ENCODE measurements around the gene RTN4IP1.
"Not testable (repeated sequence)": the region's sequence is repeated elsewhere in the genome, so short reads cannot be mapped to it uniquely, and the experiment has no call there.

Gene RTN4IP1

DNA sequence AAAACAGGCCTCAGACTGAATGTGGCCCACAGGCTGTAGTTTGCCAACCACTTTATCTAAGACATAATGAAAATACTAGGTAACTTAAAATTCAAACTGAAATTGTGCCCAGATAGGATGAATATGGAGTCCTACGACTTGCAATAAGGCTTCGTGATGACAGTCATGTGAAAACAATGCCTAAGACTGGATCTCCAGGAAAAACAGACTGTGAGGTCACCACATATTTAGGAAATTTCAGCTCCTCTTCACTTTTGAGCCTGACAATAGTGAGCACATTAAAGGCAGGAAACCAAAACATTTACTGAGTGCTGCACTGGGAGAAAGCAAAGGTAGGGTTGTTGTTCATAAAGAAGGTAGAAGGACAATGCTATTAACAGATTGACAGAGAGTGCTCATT is 50.0 kb downstream of the RTN4IP1 start:
- no peak for DNase-seq

- no peak for DNase-seq
These were observed 54.4 kb downstream of the RTN4IP1 start for GRCh38 chr6:106574741-106575458.

- no peak for DNase-seq
These were observed 56.3 kb downstream of the RTN4IP1 start for GRCh38 chr6:106572875-106573585.

GRCh38 chr6:106572436-106572835 is 56.9 kb downstream of the RTN4IP1 start:
- no peak for DNase-seq

- DNase-seq, result no peak
These were observed 59.9 kb downstream of the RTN4IP1 start for GRCh38 chr6:106569428-106569827.

GRCh38 chr6:106568530-106568929 is 60.8 kb downstream of the RTN4IP1 start:
- DNase-seq, result no peak

DNA sequence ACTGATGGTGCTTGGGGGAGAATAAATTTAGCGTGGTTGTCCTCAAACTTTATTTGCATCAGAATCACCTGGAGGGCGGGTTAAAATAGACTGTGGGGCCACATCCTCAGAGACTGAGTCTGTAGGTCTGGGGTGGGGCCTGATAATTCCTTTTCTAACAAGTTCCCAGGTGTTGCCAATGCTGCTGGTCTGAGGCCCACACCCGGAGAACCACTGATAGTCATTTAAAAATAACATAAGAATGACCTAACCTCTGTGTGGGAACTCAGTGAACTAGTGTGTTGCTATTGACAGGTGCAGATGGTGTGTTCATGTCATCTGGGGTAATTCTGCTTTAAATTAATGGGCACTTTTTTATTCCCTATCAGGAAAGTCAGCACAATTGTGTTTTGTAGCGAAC is 64.8 kb downstream of the RTN4IP1 start:
- DNase-seq, result no peak

DNA sequence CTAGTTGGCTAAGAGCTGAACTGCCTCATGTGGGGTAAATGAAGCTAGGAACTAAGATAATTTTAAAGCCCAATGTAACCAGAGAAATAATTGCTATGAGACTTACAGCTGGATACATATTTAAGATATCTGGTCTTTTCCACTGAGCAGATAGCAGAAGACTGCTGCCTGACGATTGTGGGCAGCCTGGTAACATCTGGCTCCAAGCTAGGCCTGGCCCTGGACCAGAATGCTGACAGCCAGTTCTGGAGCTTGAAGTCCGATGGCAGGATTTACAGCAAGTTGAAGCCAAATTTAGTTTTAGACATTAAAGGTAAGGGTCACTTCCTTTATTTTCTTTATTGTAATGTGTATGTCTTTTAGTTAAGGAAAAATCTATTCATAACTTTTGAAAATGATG is 65.7 kb downstream of the RTN4IP1 start:
- DNase-seq, result no peak

DNA sequence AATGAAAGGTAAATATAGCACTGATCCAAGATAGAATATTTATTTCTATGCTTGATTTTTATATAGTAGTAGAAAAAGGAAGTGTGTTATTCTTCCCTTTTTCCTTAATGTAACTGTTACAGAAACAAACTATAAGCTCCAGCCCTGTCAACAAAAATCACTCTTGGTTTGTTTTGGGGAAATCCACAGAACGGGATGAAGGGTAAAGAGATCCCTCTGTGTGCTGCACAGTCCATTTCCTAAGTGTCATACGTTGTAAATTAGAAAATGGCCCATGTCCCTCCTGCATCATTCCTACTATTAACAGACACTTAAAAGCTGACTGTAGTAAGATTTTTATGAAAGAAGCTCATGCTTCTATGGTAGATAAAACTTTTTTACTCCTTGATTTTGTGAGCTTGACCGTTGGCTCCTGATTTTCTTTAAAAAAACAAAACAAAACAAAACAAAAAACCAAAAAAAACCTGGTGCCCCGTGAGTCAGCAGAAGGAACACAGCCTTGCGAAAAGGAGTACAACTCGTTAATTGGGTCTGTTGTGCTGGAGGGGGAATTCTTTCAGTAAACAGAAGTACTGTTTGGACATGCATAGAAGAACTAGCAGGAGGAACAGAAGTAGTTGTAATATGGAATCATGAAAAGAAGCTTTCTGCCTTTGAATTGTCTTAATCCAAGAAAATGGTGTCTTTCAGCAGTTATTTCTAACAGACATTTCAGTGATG is 67.5 kb downstream of the RTN4IP1 start:
- no peak for DNase-seq

DNA sequence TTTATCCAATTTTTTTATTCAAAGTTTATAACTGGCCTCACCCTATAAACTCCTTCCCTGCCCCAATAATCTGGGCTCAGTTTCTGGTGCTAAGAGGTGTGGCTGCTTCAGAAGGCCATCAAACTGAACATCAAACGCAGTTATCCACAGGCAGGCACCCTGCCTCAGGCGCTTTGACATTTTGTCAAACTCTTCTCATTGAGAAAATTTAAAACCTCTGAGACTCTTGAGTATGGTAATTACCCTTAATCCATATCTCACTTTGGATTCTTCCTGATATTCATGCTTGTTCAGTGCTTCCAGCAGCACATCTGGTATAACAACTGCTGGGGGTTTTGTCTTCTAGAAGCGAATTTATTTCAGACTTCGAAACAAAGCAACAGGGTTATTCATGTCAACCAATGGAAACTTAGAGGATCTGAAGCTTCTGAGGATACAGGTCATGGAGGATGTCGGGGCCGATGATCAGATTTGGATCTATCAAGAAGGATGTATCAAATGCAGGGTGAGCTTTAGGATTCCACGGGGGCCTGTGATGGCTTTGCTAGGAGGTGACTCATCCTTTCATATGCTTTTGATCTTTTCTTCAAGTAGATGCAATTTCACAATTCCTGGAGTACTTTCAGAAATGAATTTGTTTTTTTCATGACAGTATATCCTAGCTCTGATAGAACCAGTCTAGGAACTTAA is 68.2 kb downstream of the RTN4IP1 start:
- DNase-seq, result no peak

GRCh38 chr6:106559659-106560058 is 69.6 kb downstream of the RTN4IP1 start:
- not testable (repeated sequence) for DNase-seq

DNA sequence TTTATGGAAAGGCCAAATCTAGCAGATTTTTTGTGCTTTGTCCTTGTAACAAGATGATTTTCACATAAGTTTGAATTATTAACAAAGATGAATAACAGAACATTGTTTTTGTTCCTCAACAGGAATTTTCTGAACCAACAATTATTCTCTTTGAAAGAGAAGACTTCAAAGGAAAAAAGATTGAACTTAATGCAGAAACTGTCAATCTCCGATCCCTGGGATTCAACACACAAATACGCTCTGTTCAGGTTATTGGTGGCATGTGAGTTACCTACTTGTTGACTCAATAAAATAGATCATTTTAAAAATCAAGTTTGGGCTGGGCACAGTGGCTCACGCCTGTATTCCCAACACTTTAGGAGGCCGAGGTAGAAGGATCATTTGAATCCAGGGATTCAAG is 70.9 kb downstream of the RTN4IP1 start:
- DNase-seq, result no peak

DNA sequence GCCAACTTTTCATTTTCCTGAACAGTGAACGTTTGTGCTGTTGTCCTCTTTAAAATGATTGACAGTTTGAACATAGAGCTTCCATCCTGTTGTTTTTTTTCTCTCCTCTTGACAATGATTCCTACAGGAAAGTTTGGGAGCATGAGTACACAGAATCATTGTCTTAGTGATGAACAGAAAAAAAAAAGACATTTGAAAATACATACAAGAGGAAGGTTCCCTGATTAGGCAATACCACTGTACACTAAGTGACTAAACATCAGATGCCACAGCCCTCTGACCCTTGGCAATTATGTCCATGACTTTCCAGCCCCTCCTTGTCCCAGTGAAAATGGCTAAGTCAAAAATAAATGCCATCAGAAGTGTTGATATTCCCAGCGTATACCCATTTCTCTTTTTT is 71.5 kb downstream of the RTN4IP1 start:
- DNase-seq, result no peak

DNA sequence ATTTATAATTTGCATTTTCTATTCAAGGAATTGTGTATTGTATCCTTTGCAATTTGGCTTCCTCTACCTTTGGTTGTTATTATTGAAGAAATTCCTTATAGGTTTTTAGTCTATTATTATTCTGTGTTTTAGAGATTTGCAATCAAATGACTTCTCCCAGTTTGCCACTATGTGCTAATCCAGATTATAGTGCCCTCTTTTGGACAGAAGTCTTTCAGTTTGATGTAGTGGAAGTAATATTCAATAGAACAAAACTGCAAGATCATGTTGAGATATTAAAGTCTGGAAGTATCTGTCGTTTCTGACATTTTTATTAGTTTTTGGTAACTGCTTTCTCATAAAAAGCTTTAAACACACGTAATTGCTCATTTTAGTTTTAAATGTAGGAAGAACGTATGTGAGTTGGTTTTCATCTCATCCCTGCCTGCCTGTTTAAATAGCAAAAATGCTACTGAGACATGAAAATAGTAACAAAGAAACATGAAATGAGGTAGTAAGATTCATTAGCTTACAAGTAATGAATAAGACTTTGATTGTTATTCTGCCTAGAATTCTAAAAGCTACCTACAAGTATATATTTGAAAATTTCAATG is 72.8 kb downstream of the RTN4IP1 start:
- DNase-seq, result no peak

GRCh38 chr6:106555767-106556166 is 73.5 kb downstream of the RTN4IP1 start:
- DNase-seq, result no peak

GRCh38 chr6:106553440-106553839 is 75.9 kb downstream of the RTN4IP1 start:
- no peak for DNase-seq

- DNase-seq, result no peak
These were observed 78.1 kb downstream of the RTN4IP1 start for GRCh38 chr6:106551155-106551554.

GRCh38 chr6:106549521-106549920 is 79.8 kb downstream of the RTN4IP1 start:
- no peak for DNase-seq

DNA sequence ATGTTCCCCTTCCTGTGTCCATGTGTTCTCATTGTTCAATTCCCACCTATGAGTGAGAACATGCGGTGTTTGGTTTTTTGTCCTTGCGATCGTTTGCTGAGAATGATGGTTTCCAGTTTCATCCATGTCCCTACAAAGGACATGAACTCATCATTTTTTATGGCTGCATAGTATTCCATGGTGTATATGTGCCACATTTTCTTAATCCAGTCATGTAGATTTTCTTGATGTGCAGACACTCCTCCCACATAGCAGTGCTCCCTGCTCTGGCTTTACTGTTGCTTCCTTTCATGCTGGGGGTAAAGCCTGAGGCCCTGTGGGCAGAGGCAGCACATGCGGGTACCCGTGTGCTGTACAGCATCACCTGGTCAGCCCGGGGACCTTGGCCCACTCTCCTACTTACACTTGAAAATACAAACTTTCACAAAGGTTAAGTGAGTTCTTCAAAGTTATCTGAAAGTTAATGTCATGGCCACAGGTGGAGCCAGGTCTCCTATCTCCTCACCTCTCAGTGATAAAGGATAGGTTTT is 80.3 kb downstream of the RTN4IP1 start:
- DNase-seq, result not testable (repeated sequence)

DNA sequence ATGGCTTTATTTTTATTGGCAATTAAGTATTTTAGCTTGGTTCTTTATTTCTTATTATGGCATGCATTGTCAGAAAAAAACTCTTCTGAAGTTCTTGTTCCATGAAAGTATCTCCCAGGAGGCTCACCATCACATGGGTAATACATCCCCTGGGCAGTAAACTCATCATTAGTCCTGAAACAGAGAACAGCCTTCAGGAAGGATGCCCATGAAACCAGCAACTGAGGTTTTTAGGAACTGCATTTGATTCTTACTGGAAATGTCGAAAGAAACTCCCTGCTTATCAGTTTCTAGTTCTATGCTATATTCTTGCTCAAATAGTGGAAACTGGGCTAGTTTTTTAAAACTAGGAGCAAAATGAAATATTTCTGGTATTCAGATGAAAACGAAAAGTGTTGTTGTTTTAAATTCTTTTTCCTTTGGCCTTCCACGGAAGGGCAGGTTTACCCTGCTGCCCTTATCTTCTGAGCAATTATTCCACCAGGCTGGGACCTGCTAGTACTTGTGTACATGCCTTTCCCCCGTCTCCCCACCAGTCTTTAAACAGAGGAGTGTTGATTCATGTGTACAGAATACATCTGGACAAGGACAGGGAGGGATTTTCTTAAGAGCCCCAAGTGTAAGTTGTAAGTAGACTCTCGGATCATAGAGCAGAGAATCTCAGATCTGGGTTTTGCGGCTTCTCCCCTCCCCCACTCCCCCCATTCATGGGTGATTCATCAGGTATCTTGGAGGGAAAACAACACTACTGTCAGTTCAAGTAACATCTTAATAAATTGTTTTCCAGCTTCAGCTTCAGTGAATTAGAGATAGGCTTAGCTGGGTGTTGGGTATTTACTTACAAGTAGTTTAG is 81.5 kb downstream of the RTN4IP1 start:
- DNase-seq, result no peak

- no peak for DNase-seq
These were observed 82.4 kb downstream of the RTN4IP1 start for GRCh38 chr6:106546691-106547414.
